WTC11 (cell line): ENCODE data around the gene SETD7. TPM values are rescaled to one million over a fixed set of nuclear protein-coding genes. Genes with fewer than 3 reads are reported as not detected.

Experiments used
- ATAC-seq: fragments of 200-7000 bp; cut with Tn5 transposase; 2 replicates; pipeline ENCODE4 v1.10.0; 2021; ENCODE audit warnings: mild to moderate bottlenecking, moderate library complexity
- CTCF ChIA-PET: fragments of 300-600 bp; sonication (Branson Sonifier 250); formaldehyde crosslinking; loops from one replicate; lab custom pipeline; 2021; ENCODE audit warnings: antibody characterized with exemption; lab: Charles Lee
- POLR2A ChIA-PET: fragments of 350-600 bp; sonication (Branson Sonifier 250); formaldehyde crosslinking; loops from one replicate; lab custom pipeline; 2021; ENCODE audit warnings: antibody characterized with exemption; lab: Charles Lee
- DNase-seq: peaks from one replicate; pipeline ENCODE4 v3.0.0; 2021; ENCODE audit warnings: low spot score
- H3K27ac Mint-ChIP-seq: 2 replicates; pipeline ENCODE4 v1.8.0; 2021; ENCODE audit warnings: mixed read lengths
- H3K27me3 Mint-ChIP-seq: 2 replicates; pipeline ENCODE4 v1.8.0; 2021; ENCODE audit warnings: low read depth, mild to moderate bottlenecking, moderate library complexity, mixed read lengths
- H3K36me3 Mint-ChIP-seq: 2 replicates; pipeline ENCODE4 v1.8.0; 2021; ENCODE audit warnings: mixed read lengths
- H3K4me1 Mint-ChIP-seq: 2 replicates; pipeline ENCODE4 v1.8.0; 2022; ENCODE audit warnings: mixed read lengths
- H3K4me3 Mint-ChIP-seq: 2 replicates; pipeline ENCODE4 v1.8.0; 2021; ENCODE audit warnings: mild to moderate bottlenecking, moderate library complexity, mixed read lengths
- H3K9me3 Mint-ChIP-seq: 2 replicates; pipeline ENCODE4 v1.8.0; 2021; ENCODE audit warnings: mixed read lengths
- CREM ChIP-seq: sonication (generic); formaldehyde crosslinking; IDR thresholded peaks from 2 replicates; pipeline ENCODE4 v1.8.1; 2022; ENCODE audit warnings: mild to moderate bottlenecking, missing genetic modification reagents, moderate library complexity
- ETV6 ChIP-seq: sonication (generic); formaldehyde crosslinking; IDR thresholded peaks from 2 replicates; pipeline ENCODE4 v1.8.1; 2022; ENCODE audit warnings: mild to moderate bottlenecking, missing genetic modification reagents
- FOXJ3 ChIP-seq: sonication (generic); formaldehyde crosslinking; IDR thresholded peaks from 2 replicates; pipeline ENCODE4 v1.9.0; 2021; ENCODE audit warnings: missing genetic modification reagents, mild to moderate bottlenecking, borderline replicate concordance
- GTF2I ChIP-seq: fragments of 250-450 bp; sonication (Bioruptor Pico); conservative IDR thresholded peaks from 2 replicates; pipeline ENCODE4 v1.4.0; 2021; ENCODE audit warnings: mild to moderate bottlenecking
- JAZF1 ChIP-seq: fragments of 250-450 bp; sonication (Bioruptor Pico); IDR thresholded peaks from 2 replicates; pipeline ENCODE4 v1.9.0; 2021; ENCODE audit warnings: moderate library complexity, mild to moderate bottlenecking, inconsistent platforms
- MYBL2 ChIP-seq: sonication (generic); formaldehyde crosslinking; IDR thresholded peaks from 2 replicates; pipeline ENCODE4 v1.8.1; 2023; ENCODE audit warnings: mild to moderate bottlenecking, moderate library complexity, missing genetic modification reagents
- NR2C2 ChIP-seq: sonication (generic); formaldehyde crosslinking; IDR thresholded peaks from 2 replicates; pipeline ENCODE4 v1.8.0; 2022; ENCODE audit warnings: mild to moderate bottlenecking, missing genetic modification reagents
- PRRX2 ChIP-seq: fragments of 250-450 bp; sonication (Bioruptor Pico); IDR thresholded peaks from 2 replicates; pipeline ENCODE4 v1.8.0; 2021; ENCODE audit warnings: mild to moderate bottlenecking
- SMAD3 ChIP-seq: sonication (generic); formaldehyde crosslinking; IDR thresholded peaks from 2 replicates; pipeline ENCODE4 v1.8.0; 2022; ENCODE audit warnings: missing genetic modification reagents, mild to moderate bottlenecking, borderline replicate concordance
- SMAD4 ChIP-seq: sonication (generic); formaldehyde crosslinking; IDR thresholded peaks from 2 replicates; pipeline ENCODE4 v1.8.0; 2022; ENCODE audit warnings: mild to moderate bottlenecking, missing genetic modification reagents
- SP1 ChIP-seq: sonication (generic); formaldehyde crosslinking; conservative IDR thresholded peaks from 2 replicates; pipeline ENCODE4 v1.8.1; 2022; ENCODE audit warnings: missing genetic modification reagents
- ZNF138 ChIP-seq: sonication (generic); formaldehyde crosslinking; conservative IDR thresholded peaks from 2 replicates; pipeline ENCODE4 v1.8.1; 2022; ENCODE audit warnings: mild to moderate bottlenecking, moderate library complexity, missing genetic modification reagents
- ZNF317 ChIP-seq: sonication (generic); formaldehyde crosslinking; IDR thresholded peaks from 2 replicates; pipeline ENCODE4 v1.8.1; 2023; ENCODE audit warnings: low read depth, mild to moderate bottlenecking, moderate library complexity, missing genetic modification reagents, borderline replicate concordance
- ZNF416 ChIP-seq: fragments of 250-450 bp; sonication (Bioruptor Pico); IDR thresholded peaks from 2 replicates; pipeline ENCODE4 v1.9.0; 2021; ENCODE audit warnings: mild to moderate bottlenecking, inconsistent platforms
- ZNF423 ChIP-seq: fragments of 250-450 bp; sonication (Bioruptor Pico); IDR thresholded peaks from 2 replicates; pipeline ENCODE4 v2.1.2; 2022; ENCODE audit warnings: mild to moderate bottlenecking, moderate library complexity
- total RNA-seq: library from RNA; stranded (reverse); gene quantifications from 3 replicates; pipeline ENCODE4 v1.2.3, GENCODE V29; 2021
- TF ChIP-seq, protein P1 (sequence below): sonication (generic); formaldehyde crosslinking; IDR thresholded peaks from 2 replicates; pipeline ENCODE4 v1.8.1; 2023; ENCODE audit warnings: mild to moderate bottlenecking, missing genetic modification reagents, moderate library complexity
- TF ChIP-seq, protein P2 (sequence below): sonication (generic); formaldehyde crosslinking; IDR thresholded peaks from 2 replicates; pipeline ENCODE4 v1.8.1; 2023; ENCODE audit warnings: mild to moderate bottlenecking, missing genetic modification reagents, moderate library complexity
- TF ChIP-seq, protein P3 (sequence below): fragments of 250-450 bp; sonication (Bioruptor Pico); IDR thresholded peaks from 2 replicates; pipeline ENCODE4 v1.9.0; 2021; ENCODE audit warnings: moderate library complexity, mild to moderate bottlenecking, inconsistent platforms, borderline replicate concordance
- TF ChIP-seq, protein P4 (sequence below): sonication (generic); formaldehyde crosslinking; conservative IDR thresholded peaks from 2 replicates; pipeline ENCODE4 v1.8.1; 2023; ENCODE audit warnings: mild to moderate bottlenecking, low read depth, missing genetic modification reagents, moderate library complexity
- TF ChIP-seq, protein P5 (sequence below): sonication (generic); formaldehyde crosslinking; IDR thresholded peaks from 2 replicates; pipeline ENCODE4 v1.8.1; 2023; ENCODE audit warnings: mild to moderate bottlenecking, missing genetic modification reagents
- TF ChIP-seq, protein P6 (sequence below): sonication (generic); formaldehyde crosslinking; IDR thresholded peaks from 2 replicates; pipeline ENCODE4 v1.8.0; 2022; ENCODE audit warnings: mild to moderate bottlenecking, missing genetic modification reagents
- TF ChIP-seq, protein P7 (sequence below): sonication (generic); formaldehyde crosslinking; IDR thresholded peaks from 2 replicates; pipeline ENCODE4 v1.8.1; 2023; ENCODE audit warnings: mild to moderate bottlenecking, missing genetic modification reagents, borderline replicate concordance
- TF ChIP-seq, protein P8 (sequence below): sonication (generic); formaldehyde crosslinking; conservative IDR thresholded peaks from 2 replicates; pipeline ENCODE4 v1.8.1; 2022; ENCODE audit warnings: mild to moderate bottlenecking, missing genetic modification reagents
- TF ChIP-seq, protein P9 (sequence below): sonication (generic); formaldehyde crosslinking; IDR thresholded peaks from 2 replicates; pipeline ENCODE4 v1.8.0; 2022; ENCODE audit warnings: mild to moderate bottlenecking, missing genetic modification reagents

The SETD7 gene
- total RNA-seq, 1 experiment from 2014 or later, result 5.6 TPM

DNA sequence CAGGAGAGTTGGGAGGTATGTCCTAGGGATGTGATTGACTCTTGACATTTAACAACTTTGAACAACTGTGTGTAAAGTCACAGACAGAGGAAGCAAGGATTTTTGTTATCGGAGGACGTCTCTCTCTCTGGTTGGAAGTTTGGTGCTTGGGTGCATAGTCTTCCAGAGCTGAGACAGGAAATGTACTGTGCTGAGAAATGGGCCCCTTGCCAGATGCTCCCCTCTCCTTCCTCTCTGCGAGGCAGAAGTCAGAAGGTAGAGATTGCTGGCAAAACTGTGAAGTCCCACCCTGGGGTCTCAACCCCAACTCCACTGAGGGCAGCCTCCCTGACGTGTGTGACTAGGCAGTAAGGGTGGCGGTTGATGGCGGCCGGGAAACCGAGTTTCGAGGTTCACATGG is 49.2 kb downstream of the SETD7 start:
- POLR2A ChIA-PET, result no interaction called here
- CTCF ChIA-PET, result interaction anchor here (0.6 to 1.4 kb wide), 2 partner anchors 9 to 19 kb away, joined by 4 to 6 read pairs; no protein-coding TSS in a partner anchor
- no peaks in the 10 kb centered on the region for H3K36me3 Mint-ChIP-seq
- no peaks in the 10 kb centered on the region for H3K27me3 Mint-ChIP-seq
- DNase-seq, result no peak
- H3K27ac Mint-ChIP-seq, result no peak overlapping the region
- peaks cover 20% of the 10 kb centered on the region for H3K4me1 Mint-ChIP-seq
- H3K4me3 Mint-ChIP-seq, result no peak overlapping the region
- 0 out of 2 replicates have a peak, but pooled peaks cover 3% of the 10 kb centered on the region for H3K9me3 Mint-ChIP-seq
- ATAC-seq, result no peak
- TF ChIP-seq ETV6 (CRISPR knock-in tag) (no peak), SMAD3 (CRISPR knock-in tag) (no peak), NR2C2 (CRISPR knock-in tag) (no peak), ZNF317 (no peak), SMAD4 (CRISPR knock-in tag) (no peak), FOXJ3 (no peak), GTF2I (CRISPR knock-in tag) (no peak), ZNF138 (CRISPR knock-in tag) (no peak), PRRX2 (CRISPR knock-in tag) (no peak)
- TF ChIP-seq, protein P1, sequence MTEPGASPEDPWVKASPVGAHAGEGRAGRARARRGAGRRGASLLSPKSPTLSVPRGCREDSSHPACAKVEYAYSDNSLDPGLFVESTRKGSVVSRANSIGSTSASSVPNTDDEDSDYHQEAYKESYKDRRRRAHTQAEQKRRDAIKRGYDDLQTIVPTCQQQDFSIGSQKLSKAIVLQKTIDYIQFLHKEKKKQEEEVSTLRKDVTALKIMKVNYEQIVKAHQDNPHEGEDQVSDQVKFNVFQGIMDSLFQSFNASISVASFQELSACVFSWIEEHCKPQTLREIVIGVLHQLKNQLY (CRISPR knock-in tag), result no peak
- TF ChIP-seq, protein P2, sequence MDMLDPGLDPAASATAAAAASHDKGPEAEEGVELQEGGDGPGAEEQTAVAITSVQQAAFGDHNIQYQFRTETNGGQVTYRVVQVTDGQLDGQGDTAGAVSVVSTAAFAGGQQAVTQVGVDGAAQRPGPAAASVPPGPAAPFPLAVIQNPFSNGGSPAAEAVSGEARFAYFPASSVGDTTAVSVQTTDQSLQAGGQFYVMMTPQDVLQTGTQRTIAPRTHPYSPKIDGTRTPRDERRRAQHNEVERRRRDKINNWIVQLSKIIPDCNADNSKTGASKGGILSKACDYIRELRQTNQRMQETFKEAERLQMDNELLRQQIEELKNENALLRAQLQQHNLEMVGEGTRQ (CRISPR knock-in tag), result no peak
- TF ChIP-seq, protein P3, sequence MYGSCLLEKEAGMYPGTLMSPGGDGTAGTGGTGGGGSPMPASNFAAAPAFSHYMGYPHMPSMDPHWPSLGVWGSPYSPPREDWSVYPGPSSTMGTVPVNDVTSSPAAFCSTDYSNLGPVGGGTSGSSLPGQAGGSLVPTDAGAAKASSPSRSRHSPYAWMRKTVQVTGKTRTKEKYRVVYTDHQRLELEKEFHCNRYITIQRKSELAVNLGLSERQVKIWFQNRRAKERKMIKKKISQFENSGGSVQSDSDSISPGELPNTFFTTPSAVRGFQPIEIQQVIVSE, result no peak
- TF ChIP-seq, protein P4, sequence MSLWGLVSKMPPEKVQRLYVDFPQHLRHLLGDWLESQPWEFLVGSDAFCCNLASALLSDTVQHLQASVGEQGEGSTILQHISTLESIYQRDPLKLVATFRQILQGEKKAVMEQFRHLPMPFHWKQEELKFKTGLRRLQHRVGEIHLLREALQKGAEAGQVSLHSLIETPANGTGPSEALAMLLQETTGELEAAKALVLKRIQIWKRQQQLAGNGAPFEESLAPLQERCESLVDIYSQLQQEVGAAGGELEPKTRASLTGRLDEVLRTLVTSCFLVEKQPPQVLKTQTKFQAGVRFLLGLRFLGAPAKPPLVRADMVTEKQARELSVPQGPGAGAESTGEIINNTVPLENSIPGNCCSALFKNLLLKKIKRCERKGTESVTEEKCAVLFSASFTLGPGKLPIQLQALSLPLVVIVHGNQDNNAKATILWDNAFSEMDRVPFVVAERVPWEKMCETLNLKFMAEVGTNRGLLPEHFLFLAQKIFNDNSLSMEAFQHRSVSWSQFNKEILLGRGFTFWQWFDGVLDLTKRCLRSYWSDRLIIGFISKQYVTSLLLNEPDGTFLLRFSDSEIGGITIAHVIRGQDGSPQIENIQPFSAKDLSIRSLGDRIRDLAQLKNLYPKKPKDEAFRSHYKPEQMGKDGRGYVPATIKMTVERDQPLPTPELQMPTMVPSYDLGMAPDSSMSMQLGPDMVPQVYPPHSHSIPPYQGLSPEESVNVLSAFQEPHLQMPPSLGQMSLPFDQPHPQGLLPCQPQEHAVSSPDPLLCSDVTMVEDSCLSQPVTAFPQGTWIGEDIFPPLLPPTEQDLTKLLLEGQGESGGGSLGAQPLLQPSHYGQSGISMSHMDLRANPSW (CRISPR knock-in tag), result no peak

DNA sequence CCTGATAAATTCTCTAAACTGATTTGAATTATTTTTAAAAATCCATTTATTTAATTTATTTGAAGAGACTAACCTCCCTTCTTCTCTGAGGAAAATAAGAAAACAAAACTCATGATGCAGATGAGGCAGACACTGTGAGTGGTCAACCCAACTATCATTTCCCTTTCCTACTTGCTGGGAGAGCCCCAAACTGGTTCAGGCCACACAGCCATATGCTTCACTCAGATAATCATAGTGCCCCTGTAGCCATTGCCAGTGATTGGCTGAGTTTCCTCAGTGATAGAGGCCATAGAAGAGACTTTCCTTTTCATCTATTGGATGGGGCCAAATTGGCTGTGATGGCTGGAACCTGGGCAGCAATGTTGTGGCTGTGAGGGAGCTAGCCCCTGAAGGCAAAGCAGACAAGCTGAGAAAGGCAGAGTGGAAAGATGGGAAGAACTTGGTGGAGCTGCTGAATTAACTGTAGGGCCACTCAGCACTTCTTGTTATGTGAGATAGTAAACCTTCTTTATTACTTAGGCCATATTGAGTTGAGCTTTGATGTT is 52.3 kb downstream of the SETD7 start:
- H3K4me3 Mint-ChIP-seq, result no peak overlapping the region
- peaks cover 18% of the 10 kb centered on the region for H3K4me1 Mint-ChIP-seq
- no peaks in the 10 kb centered on the region for H3K36me3 Mint-ChIP-seq
- TF ChIP-seq, protein P5, sequence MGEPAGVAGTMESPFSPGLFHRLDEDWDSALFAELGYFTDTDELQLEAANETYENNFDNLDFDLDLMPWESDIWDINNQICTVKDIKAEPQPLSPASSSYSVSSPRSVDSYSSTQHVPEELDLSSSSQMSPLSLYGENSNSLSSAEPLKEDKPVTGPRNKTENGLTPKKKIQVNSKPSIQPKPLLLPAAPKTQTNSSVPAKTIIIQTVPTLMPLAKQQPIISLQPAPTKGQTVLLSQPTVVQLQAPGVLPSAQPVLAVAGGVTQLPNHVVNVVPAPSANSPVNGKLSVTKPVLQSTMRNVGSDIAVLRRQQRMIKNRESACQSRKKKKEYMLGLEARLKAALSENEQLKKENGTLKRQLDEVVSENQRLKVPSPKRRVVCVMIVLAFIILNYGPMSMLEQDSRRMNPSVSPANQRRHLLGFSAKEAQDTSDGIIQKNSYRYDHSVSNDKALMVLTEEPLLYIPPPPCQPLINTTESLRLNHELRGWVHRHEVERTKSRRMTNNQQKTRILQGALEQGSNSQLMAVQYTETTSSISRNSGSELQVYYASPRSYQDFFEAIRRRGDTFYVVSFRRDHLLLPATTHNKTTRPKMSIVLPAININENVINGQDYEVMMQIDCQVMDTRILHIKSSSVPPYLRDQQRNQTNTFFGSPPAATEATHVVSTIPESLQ (CRISPR knock-in tag), result no peak
- TF ChIP-seq, protein P6, sequence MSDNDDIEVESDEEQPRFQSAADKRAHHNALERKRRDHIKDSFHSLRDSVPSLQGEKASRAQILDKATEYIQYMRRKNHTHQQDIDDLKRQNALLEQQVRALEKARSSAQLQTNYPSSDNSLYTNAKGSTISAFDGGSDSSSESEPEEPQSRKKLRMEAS (CRISPR knock-in tag), result no peak
- TF ChIP-seq ZNF416, result no peak
- TF ChIP-seq, protein P7, sequence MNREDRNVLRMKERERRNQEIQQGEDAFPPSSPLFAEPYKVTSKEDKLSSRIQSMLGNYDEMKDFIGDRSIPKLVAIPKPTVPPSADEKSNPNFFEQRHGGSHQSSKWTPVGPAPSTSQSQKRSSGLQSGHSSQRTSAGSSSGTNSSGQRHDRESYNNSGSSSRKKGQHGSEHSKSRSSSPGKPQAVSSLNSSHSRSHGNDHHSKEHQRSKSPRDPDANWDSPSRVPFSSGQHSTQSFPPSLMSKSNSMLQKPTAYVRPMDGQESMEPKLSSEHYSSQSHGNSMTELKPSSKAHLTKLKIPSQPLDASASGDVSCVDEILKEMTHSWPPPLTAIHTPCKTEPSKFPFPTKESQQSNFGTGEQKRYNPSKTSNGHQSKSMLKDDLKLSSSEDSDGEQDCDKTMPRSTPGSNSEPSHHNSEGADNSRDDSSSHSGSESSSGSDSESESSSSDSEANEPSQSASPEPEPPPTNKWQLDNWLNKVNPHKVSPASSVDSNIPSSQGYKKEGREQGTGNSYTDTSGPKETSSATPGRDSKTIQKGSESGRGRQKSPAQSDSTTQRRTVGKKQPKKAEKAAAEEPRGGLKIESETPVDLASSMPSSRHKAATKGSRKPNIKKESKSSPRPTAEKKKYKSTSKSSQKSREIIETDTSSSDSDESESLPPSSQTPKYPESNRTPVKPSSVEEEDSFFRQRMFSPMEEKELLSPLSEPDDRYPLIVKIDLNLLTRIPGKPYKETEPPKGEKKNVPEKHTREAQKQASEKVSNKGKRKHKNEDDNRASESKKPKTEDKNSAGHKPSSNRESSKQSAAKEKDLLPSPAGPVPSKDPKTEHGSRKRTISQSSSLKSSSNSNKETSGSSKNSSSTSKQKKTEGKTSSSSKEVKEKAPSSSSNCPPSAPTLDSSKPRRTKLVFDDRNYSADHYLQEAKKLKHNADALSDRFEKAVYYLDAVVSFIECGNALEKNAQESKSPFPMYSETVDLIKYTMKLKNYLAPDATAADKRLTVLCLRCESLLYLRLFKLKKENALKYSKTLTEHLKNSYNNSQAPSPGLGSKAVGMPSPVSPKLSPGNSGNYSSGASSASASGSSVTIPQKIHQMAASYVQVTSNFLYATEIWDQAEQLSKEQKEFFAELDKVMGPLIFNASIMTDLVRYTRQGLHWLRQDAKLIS (CRISPR knock-in tag), result no peak
- no peak for TF ChIP-seq SMAD4 (CRISPR knock-in tag)
- TF ChIP-seq JAZF1, result no peak
- TF ChIP-seq, protein P8, sequence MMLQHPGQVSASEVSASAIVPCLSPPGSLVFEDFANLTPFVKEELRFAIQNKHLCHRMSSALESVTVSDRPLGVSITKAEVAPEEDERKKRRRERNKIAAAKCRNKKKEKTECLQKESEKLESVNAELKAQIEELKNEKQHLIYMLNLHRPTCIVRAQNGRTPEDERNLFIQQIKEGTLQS (CRISPR knock-in tag), result no peak
- TF ChIP-seq, protein P9, sequence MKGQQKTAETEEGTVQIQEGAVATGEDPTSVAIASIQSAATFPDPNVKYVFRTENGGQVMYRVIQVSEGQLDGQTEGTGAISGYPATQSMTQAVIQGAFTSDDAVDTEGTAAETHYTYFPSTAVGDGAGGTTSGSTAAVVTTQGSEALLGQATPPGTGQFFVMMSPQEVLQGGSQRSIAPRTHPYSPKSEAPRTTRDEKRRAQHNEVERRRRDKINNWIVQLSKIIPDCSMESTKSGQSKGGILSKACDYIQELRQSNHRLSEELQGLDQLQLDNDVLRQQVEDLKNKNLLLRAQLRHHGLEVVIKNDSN (CRISPR knock-in tag), result no peak
- no peak for TF ChIP-seq CREM
- TF ChIP-seq MYBL2 (CRISPR knock-in tag), result no peak
- TF ChIP-seq SP1 (CRISPR knock-in tag), result no peak
- TF ChIP-seq ZNF423 (CRISPR knock-in tag), result no peak
- DNase-seq (no peak), ATAC-seq (no peak)
- no peak overlapping the region for H3K27ac Mint-ChIP-seq
- CTCF ChIA-PET, result interaction anchor here (1.5 kb wide), 1 partner anchor 50 kb away, joined by 4 read pairs; no protein-coding TSS in a partner anchor
- H3K27me3 Mint-ChIP-seq, result no peaks in the 10 kb centered on the region
- 0 out of 2 replicates have a peak, but pooled peaks cover 3% of the 10 kb centered on the region for H3K9me3 Mint-ChIP-seq
- POLR2A ChIA-PET, result interaction anchor here (1.0 kb wide), 1 partner anchor 51 kb away, joined by 4 read pairs; no protein-coding TSS in a partner anchor
